ENCODE measurements around the gene TSEN34.
A peak's percentile ranks its signal among the peaks of the same experiment; 100 is the strongest.
"Not testable (repeated sequence)": the region's sequence is repeated elsewhere in the genome, so short reads cannot be mapped to it uniquely, and the experiment has no call there.

Gene TSEN34

DNA sequence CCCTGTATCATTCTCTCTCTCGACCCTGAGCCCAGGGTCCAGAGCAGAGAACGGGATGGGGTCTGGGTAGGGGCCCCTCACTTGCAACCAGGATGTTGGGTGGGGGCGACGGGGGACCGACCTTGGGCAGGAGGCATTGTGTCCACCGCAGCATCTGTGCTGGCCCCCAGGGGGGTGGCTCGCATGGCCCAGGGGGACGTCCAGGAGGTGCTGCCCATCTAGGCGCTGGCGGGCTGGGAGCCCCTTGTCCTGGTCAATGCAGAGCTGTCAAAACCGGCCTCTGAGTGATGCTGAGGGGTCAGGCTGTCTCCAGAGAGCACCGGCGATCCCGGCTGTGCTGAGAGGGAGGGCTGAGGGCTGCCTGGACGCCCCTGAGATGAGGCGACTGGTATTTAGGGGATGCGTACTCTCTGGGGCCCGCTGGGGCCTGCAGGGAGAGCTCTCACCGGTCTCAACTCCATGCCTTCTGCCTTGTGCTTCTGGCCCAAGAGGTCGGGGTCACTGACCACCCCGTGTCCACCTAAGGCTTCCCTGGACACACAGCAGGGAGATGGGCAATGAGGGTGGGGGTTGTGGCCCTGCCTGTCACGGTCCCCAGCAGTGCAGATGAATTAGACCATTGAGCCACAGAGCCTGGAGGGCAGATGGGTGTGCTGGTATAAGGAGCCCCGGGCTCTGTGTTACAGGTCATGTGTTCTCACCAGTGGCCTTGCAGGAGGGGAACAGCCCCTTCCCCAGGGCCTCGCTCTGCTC, 18.1 kb downstream of the TSEN34 start:
- no peak for DNase-seq (ENCODE audit: low read depth in 2 of 2)

DNA sequence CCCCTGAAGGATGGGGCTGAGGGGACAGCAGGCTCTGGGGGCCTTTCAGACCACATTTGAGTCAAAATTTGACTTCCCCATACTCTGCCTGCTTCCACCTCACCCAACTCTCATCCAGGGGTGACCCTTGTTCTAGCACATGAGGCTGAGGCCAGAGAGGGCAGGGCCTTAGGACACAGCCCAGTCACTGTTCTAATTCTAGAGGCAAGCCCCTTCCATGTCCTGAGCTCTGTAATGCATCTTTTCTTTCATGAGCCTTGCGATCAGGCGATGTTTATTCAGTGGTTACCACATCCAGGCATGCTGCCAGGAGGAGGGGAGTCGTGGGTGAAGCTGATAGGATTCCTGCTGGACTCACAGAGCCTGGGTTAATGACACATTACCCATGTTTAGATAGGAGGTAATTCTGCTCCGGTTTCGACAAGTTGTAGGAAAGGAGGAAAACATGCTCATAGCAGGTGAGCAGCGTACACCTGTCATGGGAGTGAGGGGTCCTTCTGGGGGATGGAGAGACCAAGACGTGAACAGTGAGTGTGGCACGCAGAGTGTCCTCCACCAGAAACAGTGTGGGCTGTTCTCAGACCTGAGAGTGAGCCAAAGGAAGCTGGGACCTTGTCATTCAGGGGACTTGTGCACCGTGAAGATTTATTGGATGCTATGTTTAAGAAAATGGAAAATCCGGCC, 18.8 kb downstream of the TSEN34 start:
- DNase-seq (ENCODE audit: low read depth in 2 of 2), result peak; percentile 88

- no peak for DNase-seq (ENCODE audit: low read depth in 2 of 2)
These were observed 20.1 kb downstream of the TSEN34 start for GRCh38 chr19:54211235-54211634.

DNA sequence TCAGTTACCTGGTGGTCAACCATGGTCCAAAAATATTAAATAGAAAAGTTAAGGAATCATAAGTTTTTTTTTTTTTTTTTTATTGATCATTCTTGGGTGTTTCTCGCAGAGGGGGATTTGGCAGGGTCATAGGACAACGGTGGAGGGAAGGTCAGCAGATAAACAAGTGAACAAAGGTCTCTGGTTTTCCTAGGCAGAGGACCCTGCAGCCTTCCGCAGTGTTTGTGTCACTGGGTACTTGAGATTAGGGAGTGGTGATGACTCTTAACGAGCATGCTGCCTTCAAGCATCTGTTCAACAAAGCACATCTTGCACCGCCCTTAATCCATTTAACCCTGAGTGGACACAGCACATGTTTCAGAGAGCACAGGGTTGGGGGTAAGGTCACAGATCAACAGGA, 23.1 kb downstream of the TSEN34 start:
- DNase-seq (ENCODE audit: low read depth in 2 of 2), result not testable (repeated sequence)

DNA sequence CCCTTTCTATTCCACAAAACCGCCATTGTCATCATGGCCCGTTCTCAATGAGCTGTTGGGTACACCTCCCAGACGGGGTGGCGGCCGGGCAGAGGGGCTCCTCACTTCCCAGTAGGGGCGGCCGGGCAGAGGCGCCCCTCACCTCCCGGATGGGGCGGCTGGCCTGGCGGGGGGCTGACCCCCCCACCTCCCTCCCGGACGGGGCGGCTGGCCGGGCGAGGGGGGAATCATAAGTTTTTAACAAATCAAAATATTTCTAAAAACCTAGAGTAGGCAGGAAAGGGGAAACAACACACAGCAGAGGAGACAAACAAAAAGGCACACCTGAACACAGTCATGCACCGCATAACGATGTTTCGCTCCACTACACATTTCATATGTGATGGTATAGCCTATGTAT, 23.6 kb downstream of the TSEN34 start:
- DNase-seq (ENCODE audit: low read depth in 2 of 2), result not testable (repeated sequence)

DNA sequence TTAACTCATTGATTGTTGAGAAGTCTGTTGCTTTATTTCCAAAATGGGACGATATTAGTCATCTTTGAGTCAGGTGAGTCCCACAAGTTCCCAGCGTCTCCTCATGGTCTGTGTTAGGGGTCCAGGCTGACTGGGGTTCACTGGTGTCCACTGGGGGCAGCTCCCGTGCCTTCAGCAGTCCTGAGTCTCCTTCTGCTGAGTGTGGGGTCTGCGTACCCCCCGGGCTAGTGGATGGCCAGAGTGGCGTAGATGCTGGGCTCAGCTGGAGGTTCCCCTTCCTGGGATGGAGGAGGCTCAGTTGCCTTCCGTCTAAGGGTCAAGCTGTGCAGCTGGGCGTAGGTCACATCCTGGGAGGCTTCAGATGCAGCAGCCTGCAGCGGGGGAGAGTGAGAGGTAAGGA, 25.8 kb downstream of the TSEN34 start:
- no peak for DNase-seq (ENCODE audit: low read depth in 2 of 2)

DNA sequence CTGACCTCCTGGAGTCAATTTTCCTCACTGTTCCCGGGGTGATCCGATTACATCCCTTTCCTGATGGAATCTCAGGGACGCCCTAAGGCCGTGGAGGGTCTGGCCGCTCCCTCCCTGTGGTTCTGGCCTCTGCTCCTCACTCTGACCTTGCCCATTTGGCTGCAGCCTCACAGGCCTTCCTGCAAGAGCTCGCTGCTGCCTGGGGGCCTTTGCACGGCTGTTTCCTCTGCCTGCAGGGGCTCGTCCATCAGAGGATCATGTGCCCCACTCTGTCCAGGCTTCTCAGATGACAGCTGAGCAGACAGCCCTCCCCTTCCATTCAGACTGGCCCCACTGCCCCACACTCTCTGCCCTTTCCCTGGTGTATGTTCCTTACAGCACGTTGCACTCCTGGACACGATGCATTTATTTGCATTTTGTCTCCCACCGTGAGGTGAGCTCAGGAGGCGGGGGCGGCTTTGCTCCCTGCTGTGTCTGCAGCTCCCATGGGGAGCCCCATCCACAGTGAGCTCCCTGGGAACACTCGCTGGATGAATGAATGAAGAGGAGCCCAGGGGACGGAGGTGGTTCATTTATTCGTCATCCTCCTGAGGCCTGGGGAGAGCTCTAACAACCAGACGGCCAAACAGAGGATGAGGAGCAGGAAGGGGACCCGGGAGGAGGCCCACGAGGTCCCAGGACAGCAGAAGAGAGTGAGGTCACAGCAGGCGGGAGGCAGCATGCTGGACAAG, 26.6 kb downstream of the TSEN34 start:
- not testable (repeated sequence) for DNase-seq (ENCODE audit: low read depth in 2 of 2)

DNA sequence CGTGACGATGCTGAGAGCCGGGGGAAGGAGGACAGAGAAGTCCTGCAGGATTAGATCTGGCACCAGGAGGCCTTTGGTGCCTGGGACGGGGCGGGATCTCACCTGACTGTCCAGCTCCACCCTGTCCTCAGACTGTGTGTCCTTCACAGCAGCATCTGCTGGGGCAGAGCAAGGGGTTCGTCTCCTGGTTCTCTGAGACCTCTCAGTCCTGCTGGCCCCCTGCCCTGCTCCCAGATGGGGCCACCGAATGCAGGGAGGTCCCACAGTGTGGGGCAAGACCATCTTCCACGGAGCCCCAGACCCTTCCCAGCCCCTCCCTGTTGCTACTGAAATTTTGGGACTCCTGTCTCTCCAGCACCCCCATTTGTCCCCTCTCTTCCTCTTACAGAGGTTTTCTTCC, 27.2 kb downstream of the TSEN34 start:
- no peak for DNase-seq (ENCODE audit: low read depth in 2 of 2)

- no peak for DNase-seq (ENCODE audit: low read depth in 2 of 2)
These were observed 28.0 kb downstream of the TSEN34 start for GRCh38 chr19:54218960-54219661.

- DNase-seq (ENCODE audit: low read depth in 2 of 2), result not testable (repeated sequence)
These were observed 28.6 kb downstream of the TSEN34 start for GRCh38 chr19:54219702-54220101.

DNA sequence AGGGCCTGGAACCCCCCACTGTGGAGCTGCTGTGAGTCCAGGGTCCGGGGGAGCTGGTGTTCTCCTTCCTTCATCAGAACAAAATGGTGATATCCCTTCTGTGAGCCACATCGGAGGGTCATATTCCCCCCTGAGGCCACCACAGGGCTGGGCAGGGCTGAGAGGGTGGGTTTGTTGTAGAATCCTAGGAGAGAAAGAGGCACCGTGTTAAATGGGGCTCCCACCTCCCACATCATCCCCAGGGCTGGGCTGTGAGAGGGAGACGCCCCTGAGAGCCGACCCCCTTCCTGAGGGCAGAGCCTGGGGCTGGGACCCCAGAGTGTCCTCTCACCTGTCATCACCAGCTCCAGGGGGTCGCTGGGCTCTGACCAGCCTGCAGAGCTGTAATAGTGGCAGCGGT, 30.8 kb downstream of the TSEN34 start:
- not testable (repeated sequence) for DNase-seq (ENCODE audit: low read depth in 2 of 2)

GRCh38 chr19:54222474-54223276, 31.6 kb downstream of the TSEN34 start, which contains the start of gene LILRB3:
Gene LILRB3 (minus strand): TSS chr19:54223007. CDS start chr19:54222976, 31 bp downstream.
- DNase-seq (ENCODE audit: low read depth in 2 of 2), result not testable (repeated sequence)

DNA sequence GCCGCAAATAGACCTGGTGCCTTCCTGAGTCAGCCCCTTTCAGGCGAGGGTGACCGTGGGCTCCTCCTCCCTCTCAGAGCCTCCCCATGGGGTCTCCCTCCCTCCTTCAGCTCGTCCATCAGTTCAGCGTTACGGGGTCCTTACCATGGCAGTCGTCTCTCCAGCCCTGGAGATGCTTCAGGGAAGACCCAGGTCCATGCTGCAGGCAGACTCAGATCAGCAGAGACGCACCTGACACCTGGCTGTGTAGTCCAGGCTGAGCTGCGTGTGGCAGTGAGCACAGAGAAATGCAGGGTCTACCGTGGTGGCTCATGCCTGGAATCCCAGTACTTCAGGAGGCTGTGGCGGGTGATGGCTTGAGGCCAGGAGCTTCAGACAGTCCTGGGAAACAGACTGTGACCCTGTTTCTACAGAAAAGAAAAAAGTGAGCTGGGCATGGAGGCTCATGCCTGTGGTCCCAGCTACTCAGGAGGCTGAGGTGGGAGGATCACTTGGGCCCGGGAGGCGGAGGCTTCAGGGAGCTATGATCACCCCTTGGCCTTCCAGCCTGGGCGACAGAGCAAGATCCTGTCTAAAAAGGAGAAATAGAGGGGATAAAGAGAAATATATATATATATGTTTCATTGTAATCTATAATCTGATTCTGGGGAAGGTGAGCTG, 32.3 kb downstream of the TSEN34 start:
- DNase-seq (ENCODE audit: low read depth in 2 of 2), result not testable (repeated sequence)

DNA sequence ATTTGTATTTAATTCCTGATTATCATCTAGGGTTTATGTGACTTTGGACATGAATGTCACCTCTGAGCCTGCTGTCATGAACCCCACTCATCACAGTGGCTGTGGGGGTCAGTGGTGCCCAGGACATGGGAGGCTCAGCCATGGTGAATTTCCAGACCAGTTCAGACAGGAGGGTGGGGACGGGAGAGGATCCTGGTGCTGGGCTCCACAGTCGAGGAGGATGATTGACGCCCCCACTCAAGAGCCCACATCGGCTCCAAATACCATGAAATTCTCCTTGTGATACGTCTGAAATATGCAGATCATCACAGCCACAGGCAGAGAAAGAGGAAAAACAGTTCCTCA, 32.8 kb downstream of the TSEN34 start:
- DNase-seq (ENCODE audit: low read depth in 2 of 2), result not testable (repeated sequence)

DNA sequence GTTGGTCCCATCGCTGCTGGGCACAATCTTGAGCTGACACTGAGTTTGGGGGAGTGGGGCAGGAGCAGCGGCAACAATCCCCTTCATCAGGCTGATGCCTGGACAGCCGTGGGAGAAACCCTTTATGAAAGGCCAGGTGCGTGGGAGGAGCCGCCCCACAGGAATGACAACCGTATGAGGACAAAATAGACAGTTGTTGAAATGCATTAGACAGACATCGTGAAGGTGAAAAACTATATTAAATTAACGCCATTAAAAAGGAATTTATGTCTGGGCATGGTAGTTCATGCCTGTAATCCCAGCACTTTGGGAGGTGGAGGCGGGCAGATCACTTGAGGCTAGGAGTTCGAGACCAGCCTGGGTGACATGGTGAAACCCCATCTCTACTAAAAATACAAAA, 33.5 kb downstream of the TSEN34 start:
- DNase-seq (ENCODE audit: low read depth in 2 of 2), result not testable (repeated sequence)

GRCh38 chr19:54229146-54229545, 38.0 kb downstream of the TSEN34 start:
- DNase-seq (ENCODE audit: low read depth in 2 of 2), result no peak

DNA sequence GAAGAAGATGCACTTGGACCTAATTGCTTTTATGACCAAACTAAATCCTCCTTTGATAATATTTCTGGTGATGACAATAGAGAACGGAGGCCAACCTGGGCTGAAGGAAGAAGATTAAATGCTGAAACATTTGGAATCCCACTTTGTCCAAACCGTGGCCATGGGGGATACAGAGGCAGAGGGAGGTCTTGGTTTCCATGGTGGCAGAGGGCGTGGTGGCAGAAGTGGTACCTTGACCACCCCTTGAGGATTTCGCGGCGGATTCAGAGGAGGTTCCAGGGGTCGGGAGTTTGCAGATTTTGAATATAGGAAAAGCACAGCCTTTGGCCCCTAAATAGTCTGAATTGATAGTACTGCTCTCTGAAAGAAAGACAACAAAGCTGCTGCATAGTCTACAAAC, 38.9 kb downstream of the TSEN34 start:
- DNase-seq (ENCODE audit: low read depth in 2 of 2), result no peak

DNA sequence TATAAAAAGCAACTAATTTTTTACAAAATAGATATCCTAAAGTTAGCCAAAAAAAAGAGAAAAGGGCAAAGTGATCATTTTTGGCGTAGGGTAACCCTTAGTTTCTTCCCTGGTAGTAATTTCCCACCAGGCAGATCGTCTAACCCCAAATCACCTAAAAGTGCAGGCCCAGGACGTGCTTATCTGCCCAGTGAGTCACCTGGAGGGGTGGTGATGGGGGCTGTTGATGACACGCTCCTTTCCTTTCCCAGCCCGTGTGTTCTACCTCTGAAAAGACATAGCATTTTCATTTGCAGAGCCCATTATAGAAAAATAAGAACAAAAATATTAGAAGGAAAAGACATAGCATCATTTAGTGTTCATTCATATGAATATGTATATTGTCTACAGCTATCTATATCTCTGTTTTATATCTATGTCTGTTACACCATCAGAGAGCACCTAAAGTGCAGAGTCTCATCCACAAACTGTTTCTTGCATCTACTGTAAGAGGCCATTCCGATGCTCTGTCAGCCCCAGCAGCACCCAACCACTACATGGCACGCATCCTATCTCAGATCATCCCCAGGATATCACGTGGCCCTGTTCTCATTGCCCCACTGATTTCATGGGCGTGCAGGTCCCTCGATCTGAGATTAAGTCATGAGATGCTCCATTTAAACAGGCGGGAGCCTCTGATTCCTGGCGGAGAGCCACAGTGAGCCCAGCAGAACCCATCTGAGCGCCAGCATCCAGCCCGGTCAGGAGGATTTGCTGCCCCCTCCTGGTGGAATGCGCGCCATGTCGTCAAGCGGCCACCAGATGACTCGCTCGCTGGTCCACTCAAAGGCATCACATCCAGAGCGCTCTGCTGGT, 40.2 kb downstream of the TSEN34 start:
- DNase-seq (ENCODE audit: low read depth in 2 of 2), result no peak

DNA sequence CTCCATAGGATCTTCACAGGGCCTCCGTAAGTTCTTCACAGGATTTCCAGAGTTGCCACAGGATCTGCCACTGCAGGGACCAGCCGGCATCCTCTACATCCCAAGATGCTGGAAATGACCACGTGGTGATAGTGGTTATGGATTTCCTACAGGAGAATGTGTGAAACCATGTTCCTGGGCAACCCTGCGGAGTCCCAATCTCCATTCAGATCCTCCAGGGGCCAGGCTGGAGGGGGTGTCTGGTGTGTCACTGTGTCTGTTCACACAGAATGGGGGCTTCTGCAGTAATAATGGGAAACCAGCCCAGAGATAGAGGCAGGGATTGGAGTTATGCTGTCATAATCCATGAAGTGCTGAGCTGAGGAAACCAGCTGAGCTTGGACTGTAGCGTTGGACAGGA, 42.8 kb downstream of the TSEN34 start:
- no peak for DNase-seq (ENCODE audit: low read depth in 2 of 2)

All from fibroblast of skin of left biceps (primary cell).